Pancreas (tissue), 10 donors: Measurements from ENCODE around the gene APBB2. TPM values are rescaled to one million over a fixed set of nuclear protein-coding genes. Genes with fewer than 3 reads are reported as not detected.
"Not testable (repeated sequence)": the region's sequence is repeated elsewhere in the genome, so short reads cannot be mapped to it uniquely, and the experiment has no call there.

Experiments
- ATAC-seq, 4 donors: fragments of 200-7000 bp; cut with Tn5 transposase; one replicate each; pipeline versions ENCODE4 v1.8.0 to v1.9.1; 2020; ENCODE audit warnings: mild to moderate bottlenecking in 4 of 4, moderate library complexity in 4 of 4
- DNase-seq, 6 donors: peaks; one replicate each; pipeline ENCODE4 v3.0.0-alpha.2; 2020
- FAIRE-seq: peaks from 2 replicates; lab custom pipeline; 2012; peaks lifted over from hg19 to GRCh38; lab: Jason Lieb, UNC
- H3K27ac ChIP-seq, 4 donors: fragments of 200-600 bp; sonication (generic); 1 replicate in 3 of 4; 2 replicates in 1 of 4; pipeline versions ENCODE4 v1.5.0 to v1.8.0; 2020
- H3K27me3 ChIP-seq, 4 donors: fragments of 200-600 bp; one replicate each; pipeline ENCODE4 v1.8.0; 2021
- H3K36me3 ChIP-seq, 3 donors: fragments of 200-600 bp; sonication (generic) in 1 of 3; one replicate each; pipeline versions ENCODE4 v1.5.0 to v1.8.0; 2020 to 2021
- H3K4me1 ChIP-seq, 3 donors: fragments of 200-600 bp; one replicate each; pipeline ENCODE4 v1.8.0; 2021
- H3K4me3 ChIP-seq, 4 donors: fragments of 200-600 bp; sonication (generic) in 2 of 4; one replicate each; pipeline versions ENCODE4 v1.5.0 to v1.8.0; 2020 to 2021
- H3K9me3 ChIP-seq, 4 donors: fragments of 200-600 bp; one replicate each; pipeline ENCODE4 v1.8.0; 2021
- CTCF ChIP-seq, 4 donors: fragments of 200-600 bp; sonication (generic) in 3 of 4; IDR thresholded peaks; one replicate each; pipeline versions ENCODE4 v1.5.0 to v1.8.0; 2021; ENCODE audit warnings: antibody characterized with exemption in 4 of 4
- WGBS, 2 donors: extraction: QIAGEN DNeasy Blood & Tissue Kit; methylation state at CpG; one replicate each; pipeline ENCODE4 v1.1.7; 2013; 5-methylcytosine and 5-hydroxymethylcytosine counted together
- intact Hi-C, 3 donors: fragments of 100-400 bp; cut with DNase I; formaldehyde crosslinking; loops; one replicate each; pipeline versions ENCODE4 v1.11.1 to v1.14.2; 2022
- polyA plus RNA-seq, 2 donors: library from polyadenylated mRNA; stranded (reverse); fragments of 200-250 nt; gene quantifications; one replicate each; pipeline ENCODE4 v1.2.3, GENCODE V29; 2013
- total RNA-seq, 6 donors: library from RNA; stranded (reverse); fragmentation: NEBNext Ultra II Directional in 4 of 6; extraction: Animal tissue kit (Norgen Biotek cat#: 25700) in 4 of 6; gene quantifications; one replicate each; pipeline versions ENCODE4 v1.2.1 to v1.2.4, GENCODE V29; 2021 to 2023
- donor health status: healthy with polysubstance abuse.
- donor health status: DM: no; HTN: no; CAD: no; lungs with moderate emphysema.
- donor health status: DM: no; HTN: no; CAD: no.
- donor health status: control.
- donor health status: control.
- donor health status: Bipolar disorder and iron deficiency.
- donor health status: DM: yes; HTN: yes; CAD: no.
- donor health status: DM: no; HTN: no; CAD: no.
- donor health status: DM: no; HTN: no; CAD: no.
- donor health status: DM: yes; HTN: yes; CAD: no.

The APBB2 gene
- total and polyA plus RNA-seq, 8 donors, result 9.1 to 21.6 (median 11.5) TPM

GRCh38 chr4:40910706-40911105, 303.6 kb downstream of the APBB2 start:
- no peak for FAIRE-seq
- WGBS, 2 donors, result 84 to 86% methylated on average over 5 of the region's 5 CpGs

DNA sequence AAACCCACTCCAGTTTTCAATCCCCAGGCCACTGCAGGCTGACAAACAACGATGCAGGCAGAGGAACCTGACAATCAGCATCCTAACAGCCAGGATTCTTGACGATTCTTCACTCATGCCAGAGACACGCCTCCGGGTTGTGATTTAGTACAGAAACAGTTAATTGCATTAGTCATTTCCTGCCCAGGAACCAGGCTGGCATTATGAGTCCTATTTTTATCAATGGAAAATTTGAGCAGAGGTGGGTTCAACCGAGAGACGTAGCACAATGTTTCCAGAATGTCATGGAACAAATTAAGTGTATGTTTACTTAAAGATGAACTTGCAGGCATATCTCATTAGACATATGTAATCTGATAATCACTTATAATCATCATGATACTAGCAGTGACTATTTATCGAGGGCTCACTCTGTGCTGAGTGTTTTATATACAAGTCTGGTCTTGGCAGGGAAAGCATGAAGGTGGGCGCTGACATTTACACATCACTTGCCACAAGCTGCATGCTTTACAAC, 304.9 kb downstream of the APBB2 start:
- 61 to 70% methylated on average over 8 of the region's 8 CpGs for WGBS, 2 donors

More at GRCh38 chr4:40910706-40911105, 303.6 kb downstream of the APBB2 start:
- Histone ChIP-seq H3K4me3 (no peak overlapping the region), H3K36me3 (no peaks in the 10 kb centered on the region), H3K9me3 (no peaks in the 10 kb centered on the region), H3K27me3 (no peaks in the 10 kb centered on the region), H3K27ac (no peak overlapping the region), H3K4me1 (no peaks in the 10 kb centered on the region)
- no peak for DNase-seq
- intact Hi-C loops, result no loop called here
- no peak for ATAC-seq
- TF ChIP-seq CTCF (IDR thresholded peaks at IDR 0.05), result no peak

DNA sequence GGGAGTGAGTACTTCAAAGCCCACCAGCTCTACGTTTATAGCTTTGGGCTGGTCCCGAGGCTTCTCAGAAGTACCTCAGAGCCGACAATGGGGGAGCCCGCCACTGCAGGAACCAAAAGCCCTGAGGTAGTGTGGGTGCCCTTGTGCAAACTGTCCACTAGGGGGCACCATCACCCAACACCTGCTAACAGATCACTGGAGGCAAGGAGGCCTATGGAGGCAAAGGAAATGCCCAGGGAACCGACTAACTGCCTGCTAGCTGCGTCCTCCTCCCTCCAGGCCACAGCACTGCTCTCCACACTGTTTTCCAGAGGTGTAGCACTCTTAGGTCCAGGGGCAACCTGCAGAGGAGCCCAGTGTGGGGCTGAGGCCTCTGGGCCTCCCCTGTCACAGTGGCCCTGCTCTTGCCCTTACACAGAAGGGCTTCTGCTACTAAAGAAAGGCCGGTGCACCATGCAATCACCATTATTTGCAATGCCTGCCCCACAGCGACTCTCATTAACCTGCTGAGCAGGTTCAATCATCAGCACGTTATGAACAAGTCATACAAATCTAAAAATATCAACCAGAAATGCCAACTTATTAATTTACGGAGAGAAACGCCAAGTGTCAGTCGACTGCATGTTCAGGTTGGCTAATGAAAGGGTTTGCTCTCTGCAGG, 305.5 kb downstream of the APBB2 start:
- intact Hi-C loops, result no loop called here
- Histone ChIP-seq H3K36me3 (no peaks in the 10 kb centered on the region), H3K27me3 (no peaks in the 10 kb centered on the region), H3K4me3 (no peak overlapping the region), H3K27ac (peak overlapping the region in 1 of 4 donors; percentile 26), H3K4me1 (no peaks in the 10 kb centered on the region), H3K9me3 (no peaks in the 10 kb centered on the region)
- 32 to 39% methylated on average over 12 of the region's 12 CpGs for WGBS, 2 donors
- FAIRE-seq, result no peak
- peak; percentile 45 to 80 (median 68) for DNase-seq
- ATAC-seq, result peak; percentile 79 to 97 (median 93)
- TF ChIP-seq CTCF (IDR thresholded peaks at IDR 0.05), result peak; percentile 89 to 96 (median 92)

More for the DNA sequence above, 304.9 kb downstream of the APBB2 start:
- no peak for TF ChIP-seq CTCF (IDR thresholded peaks at IDR 0.05)
- no peak for DNase-seq
- Histone ChIP-seq H3K27ac (no peak overlapping the region), H3K4me3 (no peak overlapping the region), H3K4me1 (no peaks in the 10 kb centered on the region), H3K36me3 (no peaks in the 10 kb centered on the region), H3K9me3 (no peaks in the 10 kb centered on the region), H3K27me3 (no peaks in the 10 kb centered on the region)
- intact Hi-C loops, result no loop called here
- ATAC-seq, result peak in 2 of 4 donors; percentile 46 to 61
- no peak for FAIRE-seq

DNA sequence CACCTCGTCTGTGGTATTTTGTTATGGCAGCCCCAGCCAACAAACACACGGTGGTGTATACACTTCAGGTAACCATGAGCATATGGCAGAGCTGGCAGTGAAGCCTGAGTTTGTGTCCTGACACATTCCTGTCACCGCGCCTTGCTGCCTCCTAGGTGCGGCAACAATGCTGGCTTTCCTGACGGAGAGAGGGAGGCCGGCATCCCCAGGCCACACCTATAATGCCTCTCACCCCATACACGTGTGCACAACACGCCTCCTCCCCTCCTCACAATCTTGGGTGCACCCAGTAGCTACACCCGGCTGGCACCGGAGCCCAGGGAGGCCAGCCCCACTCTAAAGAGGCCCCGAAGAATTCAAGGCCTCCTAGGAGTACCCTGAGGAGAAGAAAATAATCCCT, 306.0 kb downstream of the APBB2 start:
- H3K36me3 ChIP-seq, result no peaks in the 10 kb centered on the region
- no peaks in the 10 kb centered on the region for H3K4me1 ChIP-seq
- DNase-seq (no peak), FAIRE-seq (no peak), ATAC-seq (peak; percentile 9 to 49 (median 18))
- intact Hi-C loops, result no loop called here
- no peak overlapping the region for H3K27ac ChIP-seq
- 73 to 79% methylated on average over 12 of the region's 12 CpGs for WGBS, 2 donors
- no peaks in the 10 kb centered on the region for H3K9me3 ChIP-seq
- no peak overlapping the region for H3K4me3 ChIP-seq
- no peak for TF ChIP-seq CTCF (IDR thresholded peaks at IDR 0.05)
- no peaks in the 10 kb centered on the region for H3K27me3 ChIP-seq

- ATAC-seq (no peak), DNase-seq (no peak), FAIRE-seq (no peak)
- intact Hi-C loops, result no loop called here
- Histone ChIP-seq H3K9me3 (no peaks in the 10 kb centered on the region), H3K27ac (no peak overlapping the region), H3K36me3 (no peaks in the 10 kb centered on the region), H3K4me1 (no peaks in the 10 kb centered on the region), H3K4me3 (no peak overlapping the region), H3K27me3 (no peaks in the 10 kb centered on the region)
- WGBS, 2 donors, result 88 to 92% methylated on average over 8 of the region's 8 CpGs
- no peak for TF ChIP-seq CTCF (IDR thresholded peaks at IDR 0.05)
Observed at GRCh38 chr4:40905414-40905813, 308.9 kb downstream of the APBB2 start.

- H3K4me1 ChIP-seq, H3K36me3 ChIP-seq, H3K9me3 ChIP-seq, ATAC-seq, H3K27ac ChIP-seq, H3K4me3 ChIP-seq, intact Hi-C loops, FAIRE-seq, DNase-seq, H3K27me3 ChIP-seq: not testable (repeated sequence)
- 92 to 98% methylated on average over 4 of the region's 4 CpGs for WGBS, 2 donors
Observed at GRCh38 chr4:40900531-40900930, 313.8 kb downstream of the APBB2 start.
